Stimulated activated CD8-positive, alpha-beta memory T cell treated with anti-CD3 and anti-CD28 coated beads, Interleukin-7, amount 100 ng/mL, for 48 hours (primary cell): Measurements from ENCODE around the gene RBMS1.
"Not testable (repeated sequence)": the region's sequence is repeated elsewhere in the genome, so short reads cannot be mapped to it uniquely, and the experiment has no call there.

ENCODE experiments used
- DNase-seq, 2 donors: peaks; one replicate each; pipeline ENCODE4 v3.0.0-alpha.2; 2020; ENCODE audit warnings: low read depth in 1 of 2; ENCODE audit errors: extremely low read depth in 1 of 2

RBMS1 gene

GRCh38 chr2:160387558-160388262 lies 105.9 kb downstream of the RBMS1 start:
- no peak for DNase-seq

- DNase-seq = no peak
Measured at GRCh38 chr2:160384791-160385190, 108.8 kb downstream of the RBMS1 start.

GRCh38 chr2:160381425-160381951 lies 112.1 kb downstream of the RBMS1 start:
- no peak for DNase-seq

- no peak for DNase-seq
Measured at GRCh38 chr2:160380611-160381010, 113.0 kb downstream of the RBMS1 start.

GRCh38 chr2:160380000-160380570 lies 113.5 kb downstream of the RBMS1 start:
- no peak for DNase-seq

- DNase-seq = no peak
Measured at GRCh38 chr2:160379399-160379798, 114.2 kb downstream of the RBMS1 start.

GRCh38 chr2:160377204-160377995 lies 116.2 kb downstream of the RBMS1 start:
- no peak for DNase-seq

GRCh38 chr2:160376576-160376975 lies 117.0 kb downstream of the RBMS1 start:
- DNase-seq = no peak

GRCh38 chr2:160375802-160376469 lies 117.7 kb downstream of the RBMS1 start:
- no peak for DNase-seq

GRCh38 chr2:160375037-160375436 lies 118.6 kb downstream of the RBMS1 start:
- no peak for DNase-seq

- DNase-seq = no peak
Measured at GRCh38 chr2:160373666-160374065, 119.9 kb downstream of the RBMS1 start.

- DNase-seq = no peak
Measured at GRCh38 chr2:160373263-160373662, 120.3 kb downstream of the RBMS1 start.

GRCh38 chr2:160372585-160372984 lies 121.0 kb downstream of the RBMS1 start:
- no peak for DNase-seq

GRCh38 chr2:160372010-160372356 lies 121.6 kb downstream of the RBMS1 start:
- no peak for DNase-seq

- DNase-seq = no peak
Measured at GRCh38 chr2:160371251-160372009, 122.2 kb downstream of the RBMS1 start.

GRCh38 chr2:160368988-160369930 lies 124.3 kb downstream of the RBMS1 start:
- no peak for DNase-seq

GRCh38 chr2:160367887-160368286 lies 125.7 kb downstream of the RBMS1 start:
- no peak for DNase-seq

- not testable (repeated sequence) for DNase-seq
Measured at GRCh38 chr2:160367139-160367538, 126.5 kb downstream of the RBMS1 start.

GRCh38 chr2:160366474-160366873 lies 127.1 kb downstream of the RBMS1 start:
- DNase-seq = no peak
